Dendritic cell treated with granulocyte-macrophage colony-stimulating factor and Interleukin-4, amounts not matched to agents 40 ng/mL and 50 ng/mL, for 4 days (primary cell): ENCODE data around the gene TMEM236.

Experiments used
- H3K27ac Mint-ChIP-seq: one replicate; pipeline ENCODE4 v1.8.0; 2022; ENCODE audit warnings: mild to moderate bottlenecking, mixed read lengths
- H3K27me3 Mint-ChIP-seq: one replicate; pipeline ENCODE4 v1.8.0; 2022; ENCODE audit warnings: mild to moderate bottlenecking, mixed read lengths
- H3K36me3 Mint-ChIP-seq: one replicate; pipeline ENCODE4 v1.8.0; 2022; ENCODE audit warnings: low read depth, mixed read lengths
- H3K4me1 Mint-ChIP-seq: one replicate; pipeline ENCODE4 v1.8.0; 2022; ENCODE audit warnings: low read depth, mixed read lengths
- H3K4me3 Mint-ChIP-seq: one replicate; pipeline ENCODE4 v1.8.0; 2022; ENCODE audit warnings: mild to moderate bottlenecking, moderate library complexity, mixed read lengths
- H3K9me3 Mint-ChIP-seq: one replicate; pipeline ENCODE4 v1.8.0; 2022; ENCODE audit warnings: mixed read lengths
- intact Hi-C: fragments of 100-400 bp; cut with micrococcal nuclease; formaldehyde crosslinking; loops from one replicate; pipeline ENCODE4 v1.15.0; 2022

TMEM236 gene

DNA sequence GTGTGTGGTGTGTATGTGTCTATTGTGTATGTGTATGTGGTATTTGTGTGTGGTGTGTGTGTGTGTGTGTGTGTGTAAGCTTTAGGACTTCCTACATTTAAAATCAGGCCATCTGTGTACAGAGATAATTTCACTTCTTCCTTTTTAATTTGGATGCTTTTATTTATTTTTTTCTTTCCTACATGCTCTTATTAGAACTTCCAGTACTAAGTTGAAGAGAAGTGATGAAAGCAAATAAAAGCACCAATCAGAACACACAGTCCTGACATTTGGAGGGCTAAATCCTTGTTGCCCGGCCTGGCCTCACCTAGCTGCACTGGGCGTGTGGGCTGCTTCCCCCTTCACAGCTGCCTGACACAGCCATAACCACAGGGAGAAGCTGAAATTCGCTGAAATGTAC is 53.3 kb downstream of the TMEM236 start:
- Mint-ChIP-seq H3K9me3 (no peaks in the 10 kb centered on the region), H3K27ac (peak overlapping the region; percentile 78), H3K4me3 (no peak overlapping the region)

DNA sequence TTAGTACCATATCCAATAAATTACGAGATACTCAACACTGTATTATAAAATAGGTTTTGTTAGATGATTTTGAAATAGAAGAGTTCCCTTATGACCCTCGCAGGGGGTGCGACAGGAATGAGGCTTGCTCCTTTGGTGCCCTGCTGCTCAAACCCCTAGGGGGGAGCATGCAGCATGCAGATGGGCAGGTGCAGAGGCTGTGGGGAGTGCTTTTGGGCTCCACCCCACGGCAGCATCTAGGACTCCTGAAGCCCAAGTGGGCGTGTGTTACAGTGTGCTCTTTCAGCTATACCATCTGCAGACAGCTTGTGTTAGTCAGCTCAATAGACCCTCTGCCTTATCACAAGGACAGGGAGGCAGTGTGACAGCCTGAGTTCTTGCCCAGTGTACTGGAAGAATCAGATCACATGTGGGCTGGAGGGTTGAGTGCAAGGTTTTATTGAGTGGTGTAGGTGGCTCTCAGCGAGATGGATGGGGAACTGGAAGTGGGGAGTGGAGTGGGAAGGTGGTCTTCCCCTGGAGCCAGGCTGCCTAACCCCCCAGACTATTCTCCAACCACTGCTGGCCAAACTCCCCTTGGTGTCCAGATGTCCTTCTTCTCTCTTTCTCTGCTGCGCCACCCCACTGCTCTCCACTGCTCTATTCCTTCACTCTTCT is 54.0 kb downstream of the TMEM236 start:
- Mint-ChIP-seq H3K27me3 (no peaks in the 10 kb centered on the region), H3K4me1 (peaks cover 46% of the 10 kb centered on the region), H3K9me3 (no peaks in the 10 kb centered on the region), H3K36me3 (peaks cover 27% of the 10 kb centered on the region), H3K4me3 (peak overlapping the region; percentile 23), H3K27ac (peak overlapping the region; percentile 78)
- intact Hi-C loops: loop anchor here (5.0 to 10.0 kb wide), 3 partner anchors 34 to 161 kb away; partner anchors contain the start of gene STAM

More for the DNA sequence above, 53.3 kb downstream of the TMEM236 start:
- H3K27me3 Mint-ChIP-seq: no peaks in the 10 kb centered on the region
- intact Hi-C loops: loop anchor here (5.0 to 10.0 kb wide), 3 partner anchors 33 to 161 kb away; partner anchors contain the start of gene STAM
- H3K4me1 Mint-ChIP-seq: peaks cover 50% of the 10 kb centered on the region
- H3K36me3 Mint-ChIP-seq: peaks cover 26% of the 10 kb centered on the region

GRCh38 chr10:17808971-17809841 is 57.2 kb downstream of the TMEM236 start, which contains the start of gene MRC1:
MRC1 (plus strand) TSS chr10:17809348; CDS start chr10:17809466, 118 bp downstream.
- Mint-ChIP-seq H3K36me3 (peaks cover 53% of the 10 kb centered on the region), H3K27ac (peak within 1 kb of the TSS; percentile 96), H3K9me3 (no peaks in the 10 kb centered on the region), H3K27me3 (no peaks in the 10 kb centered on the region), H3K4me1 (peaks cover 60% of the 10 kb centered on the region), H3K4me3 (peak within 1 kb of the TSS; percentile 99)
- intact Hi-C loops: loop anchor here (2.0 to 10.0 kb wide), 4 partner anchors 24 to 164 kb away; partner anchors contain the start of gene STAM

DNA sequence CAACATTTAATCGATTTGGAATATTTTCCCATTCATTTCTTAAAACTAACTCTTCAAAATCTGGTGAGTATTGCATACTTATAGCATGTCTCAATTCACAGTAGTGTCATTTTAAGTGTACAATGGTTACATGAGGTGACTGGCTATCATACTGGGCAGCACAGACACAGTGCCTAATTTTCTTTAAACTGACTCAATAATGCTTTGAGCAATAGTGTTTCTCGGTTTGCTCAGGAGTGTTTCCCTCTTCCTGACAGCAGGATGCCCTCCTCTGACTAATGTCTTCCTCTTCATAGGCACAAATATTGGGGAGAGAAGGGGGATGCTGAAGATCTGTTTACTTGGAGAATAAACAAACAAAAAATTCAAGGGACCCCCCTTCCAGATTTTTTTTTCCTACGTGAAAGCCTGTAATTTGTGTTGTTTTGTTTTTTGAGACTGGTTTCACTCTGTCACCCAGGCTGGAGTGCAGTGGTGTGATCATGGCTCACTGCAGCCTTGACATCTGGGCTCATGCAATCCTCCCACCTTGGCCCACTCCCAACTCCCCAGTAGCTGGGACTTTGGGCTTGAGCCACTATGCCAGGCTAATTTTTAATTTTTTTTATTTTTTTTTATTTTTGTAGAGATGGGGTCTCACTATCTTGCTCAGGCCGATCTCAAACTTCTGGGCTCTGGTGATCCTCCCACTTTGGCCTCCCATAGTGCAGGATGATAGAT is 59.3 kb downstream of the TMEM236 start:
- Mint-ChIP-seq H3K27me3 (no peaks in the 10 kb centered on the region), H3K4me3 (peak overlapping the region; percentile 99)

DNA sequence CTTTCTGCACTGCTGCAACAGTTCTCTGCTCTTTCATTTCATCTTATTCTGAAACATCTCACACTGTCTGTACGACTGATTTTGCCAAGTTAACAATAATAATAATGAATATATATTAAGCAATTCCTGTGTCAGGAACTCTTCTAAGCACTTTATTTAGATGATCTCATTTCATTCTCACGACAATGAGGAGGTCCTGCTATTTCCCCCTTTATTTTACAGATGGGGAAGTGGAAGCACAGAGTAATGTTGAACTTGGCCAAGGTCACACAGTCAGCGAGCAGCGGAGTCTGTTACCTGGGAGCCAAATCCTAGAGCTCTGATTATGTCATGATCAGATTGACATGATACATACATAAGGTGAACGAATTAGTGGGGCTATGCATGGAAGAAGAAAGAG is 63.0 kb downstream of the TMEM236 start:
- Mint-ChIP-seq H3K27ac (peak overlapping the region; percentile 78), H3K9me3 (no peaks in the 10 kb centered on the region), H3K27me3 (no peaks in the 10 kb centered on the region), H3K36me3 (peaks cover 100% of the 10 kb centered on the region), H3K4me3 (peak overlapping the region; percentile 53), H3K4me1 (peaks cover 82% of the 10 kb centered on the region)
- intact Hi-C loops: no loop called here

More for the DNA sequence above, 59.3 kb downstream of the TMEM236 start:
- Mint-ChIP-seq H3K4me1 (peaks cover 65% of the 10 kb centered on the region), H3K36me3 (peaks cover 74% of the 10 kb centered on the region), H3K9me3 (no peaks in the 10 kb centered on the region), H3K27ac (peak overlapping the region; percentile 96)
- intact Hi-C loops: no loop called here

GRCh38 chr10:17816199-17816598 is 64.2 kb downstream of the TMEM236 start:
- H3K27ac Mint-ChIP-seq: peak overlapping the region; percentile 78
- no peaks in the 10 kb centered on the region for H3K9me3 Mint-ChIP-seq
- peak overlapping the region; percentile 64 for H3K4me3 Mint-ChIP-seq
- peaks cover 93% of the 10 kb centered on the region for H3K4me1 Mint-ChIP-seq
- H3K36me3 Mint-ChIP-seq: peaks cover 100% of the 10 kb centered on the region
- no peaks in the 10 kb centered on the region for H3K27me3 Mint-ChIP-seq
- intact Hi-C loops: no loop called here

GRCh38 chr10:17817316-17817715 is 65.3 kb downstream of the TMEM236 start:
- no peak overlapping the region for H3K27ac Mint-ChIP-seq
- H3K4me3 Mint-ChIP-seq: no peak overlapping the region
- intact Hi-C loops: no loop called here
- H3K4me1 Mint-ChIP-seq: peaks cover 90% of the 10 kb centered on the region
- H3K9me3 Mint-ChIP-seq: no peaks in the 10 kb centered on the region
- peaks cover 95% of the 10 kb centered on the region for H3K36me3 Mint-ChIP-seq
- no peaks in the 10 kb centered on the region for H3K27me3 Mint-ChIP-seq

DNA sequence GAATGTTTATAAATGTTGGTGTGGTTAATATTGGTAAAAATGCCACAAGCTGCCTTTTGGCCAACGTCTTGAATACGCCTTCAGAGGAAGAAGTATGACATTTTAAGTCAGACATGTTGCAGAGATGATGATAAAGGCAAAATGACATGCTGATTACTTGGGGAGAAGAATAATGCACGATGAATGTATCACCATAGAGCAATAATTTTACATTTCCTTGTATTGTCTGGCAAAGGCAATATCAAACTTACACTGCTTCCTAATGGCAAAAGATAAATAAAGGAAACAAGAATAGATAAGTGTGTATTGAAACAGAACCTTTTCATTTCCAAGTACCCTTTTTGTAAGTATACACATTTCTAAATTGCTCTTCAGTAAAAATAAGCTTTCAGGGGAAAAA is 65.8 kb downstream of the TMEM236 start:
- Mint-ChIP-seq H3K4me3 (no peak overlapping the region), H3K9me3 (no peaks in the 10 kb centered on the region), H3K4me1 (peaks cover 92% of the 10 kb centered on the region), H3K27me3 (no peaks in the 10 kb centered on the region), H3K36me3 (peaks cover 95% of the 10 kb centered on the region), H3K27ac (no peak overlapping the region)
- intact Hi-C loops: no loop called here

DNA sequence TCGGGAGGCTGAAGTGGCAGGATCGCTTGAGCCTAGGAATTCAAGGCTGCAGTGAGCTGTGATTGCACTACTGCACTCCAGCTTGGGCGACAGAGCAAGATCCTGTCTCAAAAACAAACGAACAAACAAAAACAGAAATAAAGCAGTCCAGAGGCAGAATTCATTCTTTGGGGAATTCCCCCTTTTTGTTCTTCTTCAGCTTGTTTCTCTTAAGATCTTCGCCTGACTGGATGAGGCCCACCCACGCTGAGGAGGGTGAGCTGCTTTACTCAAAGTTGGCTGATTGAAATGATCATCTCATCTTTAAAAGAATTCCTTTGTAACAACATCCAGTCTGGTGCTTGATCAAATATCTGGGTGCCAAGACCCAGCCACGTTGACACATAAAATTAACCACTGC is 67.8 kb downstream of the TMEM236 start:
- H3K36me3 Mint-ChIP-seq: peaks cover 95% of the 10 kb centered on the region
- peak overlapping the region; percentile 75 for H3K27ac Mint-ChIP-seq
- no peaks in the 10 kb centered on the region for H3K9me3 Mint-ChIP-seq
- peaks cover 89% of the 10 kb centered on the region for H3K4me1 Mint-ChIP-seq
- no peaks in the 10 kb centered on the region for H3K27me3 Mint-ChIP-seq
- intact Hi-C loops: no loop called here
- H3K4me3 Mint-ChIP-seq: no peak overlapping the region

- Mint-ChIP-seq H3K4me3 (peak overlapping the region; percentile 46), H3K27me3 (no peaks in the 10 kb centered on the region), H3K9me3 (no peaks in the 10 kb centered on the region), H3K36me3 (peaks cover 95% of the 10 kb centered on the region), H3K27ac (peak overlapping the region; percentile 75), H3K4me1 (peaks cover 84% of the 10 kb centered on the region)
- intact Hi-C loops: no loop called here
These were observed 68.9 kb downstream of the TMEM236 start for GRCh38 chr10:17820943-17821342.

GRCh38 chr10:17821893-17822292 is 69.9 kb downstream of the TMEM236 start:
- Mint-ChIP-seq H3K9me3 (no peaks in the 10 kb centered on the region), H3K36me3 (peaks cover 95% of the 10 kb centered on the region), H3K4me3 (no peak overlapping the region), H3K27me3 (no peaks in the 10 kb centered on the region), H3K4me1 (peaks cover 79% of the 10 kb centered on the region), H3K27ac (peak overlapping the region; percentile 75)
- intact Hi-C loops: no loop called here

DNA sequence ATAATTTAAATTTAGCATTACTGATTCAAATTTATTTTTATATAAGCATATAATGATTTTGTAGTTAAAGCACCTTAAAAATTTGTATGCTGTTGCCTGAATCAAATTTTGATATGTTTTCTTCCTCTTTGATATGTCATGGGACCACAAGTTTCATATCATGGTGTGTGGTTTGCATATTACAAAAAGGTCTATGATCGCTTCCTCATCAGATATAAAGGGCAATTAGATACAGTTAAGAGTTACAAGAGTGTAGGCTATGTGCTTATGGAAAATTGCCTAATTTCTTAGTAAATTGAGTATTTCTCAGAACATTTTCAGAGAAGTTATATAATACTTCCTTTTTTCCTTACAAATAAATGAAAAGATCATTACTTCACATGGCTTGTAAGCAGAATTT is 79.3 kb downstream of the TMEM236 start:
- Mint-ChIP-seq H3K27me3 (no peaks in the 10 kb centered on the region), H3K36me3 (peaks cover 96% of the 10 kb centered on the region), H3K4me3 (no peak overlapping the region), H3K4me1 (peaks cover 75% of the 10 kb centered on the region), H3K27ac (peak overlapping the region; percentile 52), H3K9me3 (no peaks in the 10 kb centered on the region)
- intact Hi-C loops: no loop called here

DNA sequence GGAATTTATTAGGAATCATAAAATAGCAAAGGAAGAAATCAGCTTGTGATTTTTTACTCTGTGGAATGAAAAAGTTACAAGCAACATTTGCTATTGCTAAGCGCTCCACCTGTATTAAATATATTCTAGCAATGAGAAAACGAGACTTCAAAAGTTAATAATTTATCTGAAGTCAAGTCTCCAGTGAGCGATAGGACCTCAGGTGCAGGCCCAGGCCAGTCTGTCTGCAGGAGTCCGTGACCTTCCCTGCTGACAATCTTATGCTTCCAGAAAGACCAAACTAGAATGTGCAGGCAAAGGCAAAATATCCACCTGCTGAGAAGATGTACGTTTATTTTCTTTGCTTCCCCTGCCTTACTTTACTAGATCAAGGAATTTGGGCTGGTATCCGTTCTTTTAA is 79.9 kb downstream of the TMEM236 start:
- peaks cover 76% of the 10 kb centered on the region for H3K4me1 Mint-ChIP-seq
- no peak overlapping the region for H3K4me3 Mint-ChIP-seq
- intact Hi-C loops: no loop called here
- no peaks in the 10 kb centered on the region for H3K27me3 Mint-ChIP-seq
- peaks cover 96% of the 10 kb centered on the region for H3K36me3 Mint-ChIP-seq
- H3K27ac Mint-ChIP-seq: peak overlapping the region; percentile 48
- no peaks in the 10 kb centered on the region for H3K9me3 Mint-ChIP-seq
